Amniotic stem cell (primary cell): ENCODE results near the gene OSBPL2.

ENCODE experiments used
- DNase-seq: peaks from one replicate; lab custom pipeline; 2025; lab: John Stamatoyannopoulos, UW

OSBPL2 gene

GRCh38 chr20:62222266-62222850 lies 16.0 kb upstream of the OSBPL2 start:
- DNase-seq: no peak

- DNase-seq: no peak
Measured at GRCh38 chr20:62222972-62223371, 15.3 kb upstream of the OSBPL2 start.

GRCh38 chr20:62223571-62223970 lies 14.8 kb upstream of the OSBPL2 start:
- DNase-seq: no peak

GRCh38 chr20:62224113-62224855 lies 14.0 kb upstream of the OSBPL2 start:
- no peak for DNase-seq

GRCh38 chr20:62225026-62225425 lies 13.3 kb upstream of the OSBPL2 start:
- DNase-seq: no peak

- DNase-seq: no peak
Measured at GRCh38 chr20:62225820-62226635, 12.3 kb upstream of the OSBPL2 start.

- no peak for DNase-seq
Measured at GRCh38 chr20:62226707-62227590, 11.4 kb upstream of the OSBPL2 start.

GRCh38 chr20:62227591-62227976 lies 10.7 kb upstream of the OSBPL2 start:
- DNase-seq: no peak

- no peak for DNase-seq
Measured at GRCh38 chr20:62227977-62228958, 10.1 kb upstream of the OSBPL2 start.

- no peak for DNase-seq
Measured at GRCh38 chr20:62228982-62229545, 9.3 kb upstream of the OSBPL2 start.

- no peak for DNase-seq
Measured at GRCh38 chr20:62229667-62230066, 8.7 kb upstream of the OSBPL2 start.

- no peak for DNase-seq
Measured at GRCh38 chr20:62230276-62230675, 8.0 kb upstream of the OSBPL2 start.

- no peak for DNase-seq
Measured at GRCh38 chr20:62230696-62231095, 7.6 kb upstream of the OSBPL2 start.

- DNase-seq: no peak
Measured at GRCh38 chr20:62231292-62231691, 7.0 kb upstream of the OSBPL2 start.

- DNase-seq: no peak
Measured at GRCh38 chr20:62232194-62232593, 6.1 kb upstream of the OSBPL2 start.

GRCh38 chr20:62232770-62233645 lies 5.3 kb upstream of the OSBPL2 start:
- DNase-seq: no peak

GRCh38 chr20:62233684-62234083 lies 4.6 kb upstream of the OSBPL2 start:
- no peak for DNase-seq

GRCh38 chr20:62234339-62234738 lies 4.0 kb upstream of the OSBPL2 start:
- DNase-seq: no peak

GRCh38 chr20:62235001-62235776 lies 3.1 kb upstream of the OSBPL2 start:
- no peak for DNase-seq
